ENCODE results near the gene AGAP3.

Gene AGAP3

DNA sequence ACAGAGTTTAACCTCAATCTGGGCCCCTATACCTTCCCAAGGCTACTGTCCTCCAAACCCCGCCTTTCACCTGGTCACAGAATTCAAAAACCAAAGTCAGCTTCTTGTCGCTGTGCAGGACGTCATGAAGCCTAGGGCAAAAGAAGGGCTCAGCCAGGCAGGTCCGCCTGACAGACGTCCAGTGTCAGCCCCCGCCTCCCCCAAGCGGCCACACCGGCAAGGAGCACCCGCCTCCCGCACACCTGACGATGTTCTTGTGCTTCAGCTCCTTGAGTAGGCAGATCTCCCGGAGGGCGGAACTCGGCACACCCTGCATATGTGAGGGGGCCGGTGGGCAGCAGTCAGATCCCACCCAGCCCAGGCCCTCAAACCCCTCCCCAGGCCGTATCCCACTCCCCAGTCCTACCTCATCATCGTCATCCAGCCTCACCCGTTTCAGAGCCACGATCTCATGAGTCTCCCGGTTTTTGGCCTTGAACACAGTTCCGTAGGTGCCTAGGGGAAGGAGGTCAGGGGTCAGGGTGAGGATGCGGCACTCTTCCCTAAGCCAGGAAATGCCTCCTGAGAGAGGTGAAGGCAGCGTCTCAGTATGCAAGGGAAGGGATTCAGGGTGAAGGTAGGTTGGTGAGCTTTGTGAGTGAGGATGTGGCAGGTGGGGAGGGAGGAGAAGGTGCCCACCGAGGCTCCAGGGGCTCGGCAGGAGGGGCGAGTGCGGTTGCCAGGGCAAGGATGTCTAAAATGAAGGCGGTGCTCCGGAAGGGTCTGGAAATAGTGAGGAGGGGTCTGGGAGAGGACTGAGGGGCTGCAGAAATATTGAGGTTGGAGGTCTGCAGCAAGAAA is 29.4 kb upstream of the AGAP3 start:
- peaks cover 3% of the 10 kb centered on the region for H3K36me3 ChIP-seq
- TF ChIP-seq, protein P1, sequence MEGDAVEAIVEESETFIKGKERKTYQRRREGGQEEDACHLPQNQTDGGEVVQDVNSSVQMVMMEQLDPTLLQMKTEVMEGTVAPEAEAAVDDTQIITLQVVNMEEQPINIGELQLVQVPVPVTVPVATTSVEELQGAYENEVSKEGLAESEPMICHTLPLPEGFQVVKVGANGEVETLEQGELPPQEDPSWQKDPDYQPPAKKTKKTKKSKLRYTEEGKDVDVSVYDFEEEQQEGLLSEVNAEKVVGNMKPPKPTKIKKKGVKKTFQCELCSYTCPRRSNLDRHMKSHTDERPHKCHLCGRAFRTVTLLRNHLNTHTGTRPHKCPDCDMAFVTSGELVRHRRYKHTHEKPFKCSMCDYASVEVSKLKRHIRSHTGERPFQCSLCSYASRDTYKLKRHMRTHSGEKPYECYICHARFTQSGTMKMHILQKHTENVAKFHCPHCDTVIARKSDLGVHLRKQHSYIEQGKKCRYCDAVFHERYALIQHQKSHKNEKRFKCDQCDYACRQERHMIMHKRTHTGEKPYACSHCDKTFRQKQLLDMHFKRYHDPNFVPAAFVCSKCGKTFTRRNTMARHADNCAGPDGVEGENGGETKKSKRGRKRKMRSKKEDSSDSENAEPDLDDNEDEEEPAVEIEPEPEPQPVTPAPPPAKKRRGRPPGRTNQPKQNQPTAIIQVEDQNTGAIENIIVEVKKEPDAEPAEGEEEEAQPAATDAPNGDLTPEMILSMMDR (IDR thresholded peaks at IDR 0.05; ENCODE audit: low read depth, low read length): 0 out of 2 replicates have a peak, but pooled peaks have one; percentile 21
- H3K4me3 ChIP-seq (ENCODE audit: low read depth, low read length): peak overlapping the region; percentile 76
- no peak overlapping the region for H3K27ac ChIP-seq
- H3K27me3 ChIP-seq (ENCODE audit: insufficient read depth, low read depth, severe bottlenecking): no peaks in the 10 kb centered on the region
- no peaks in the 10 kb centered on the region for H3K9me3 ChIP-seq (ENCODE audit: severe bottlenecking)
- DNase-seq: peak; percentile 65

DNA sequence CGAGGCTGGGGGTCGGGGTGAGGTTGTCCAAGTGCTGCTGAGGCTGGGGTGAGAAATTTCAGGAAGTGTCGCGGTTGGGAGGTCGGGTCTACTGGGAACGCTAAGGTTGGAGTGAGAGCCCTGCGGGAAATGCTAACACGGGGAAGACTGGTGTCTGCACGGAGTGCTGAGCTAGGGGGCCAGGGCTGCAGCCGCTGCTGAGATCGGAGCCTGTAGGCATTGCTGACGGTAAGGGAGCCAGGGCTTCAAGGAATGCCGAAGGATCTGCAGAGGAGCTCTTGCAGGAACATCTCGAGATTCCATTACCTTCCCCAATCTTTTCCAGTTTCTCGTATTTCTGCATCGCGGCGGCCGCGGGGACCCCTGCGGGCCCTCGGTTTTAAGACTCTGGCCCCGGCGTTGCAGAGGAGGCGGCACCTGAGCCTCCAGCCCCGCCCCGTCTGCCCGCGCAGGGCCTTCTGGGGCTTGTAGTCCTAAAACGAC is 28.7 kb upstream of the AGAP3 start, which contains the start of gene CDK5:
CDK5 (minus strand) TSS at position 392 of the 483 bp plus-strand sequence; CDS start at position 343, 49 bp downstream.
- TF ChIP-seq, protein P1 (IDR thresholded peaks at IDR 0.05; ENCODE audit: low read depth, low read length): no peak
- Histone ChIP-seq H3K36me3 (peaks cover 5% of the 10 kb centered on the region), H3K27ac (peak within 1 kb of the TSS; percentile 75), H3K9me3 (ENCODE audit: severe bottlenecking) (no peaks in the 10 kb centered on the region), H3K4me3 (ENCODE audit: low read depth, low read length) (peak within 1 kb of the TSS; percentile 76), H3K27me3 (ENCODE audit: insufficient read depth, low read depth, severe bottlenecking) (no peaks in the 10 kb centered on the region)
- peak; percentile 35 for DNase-seq

DNA sequence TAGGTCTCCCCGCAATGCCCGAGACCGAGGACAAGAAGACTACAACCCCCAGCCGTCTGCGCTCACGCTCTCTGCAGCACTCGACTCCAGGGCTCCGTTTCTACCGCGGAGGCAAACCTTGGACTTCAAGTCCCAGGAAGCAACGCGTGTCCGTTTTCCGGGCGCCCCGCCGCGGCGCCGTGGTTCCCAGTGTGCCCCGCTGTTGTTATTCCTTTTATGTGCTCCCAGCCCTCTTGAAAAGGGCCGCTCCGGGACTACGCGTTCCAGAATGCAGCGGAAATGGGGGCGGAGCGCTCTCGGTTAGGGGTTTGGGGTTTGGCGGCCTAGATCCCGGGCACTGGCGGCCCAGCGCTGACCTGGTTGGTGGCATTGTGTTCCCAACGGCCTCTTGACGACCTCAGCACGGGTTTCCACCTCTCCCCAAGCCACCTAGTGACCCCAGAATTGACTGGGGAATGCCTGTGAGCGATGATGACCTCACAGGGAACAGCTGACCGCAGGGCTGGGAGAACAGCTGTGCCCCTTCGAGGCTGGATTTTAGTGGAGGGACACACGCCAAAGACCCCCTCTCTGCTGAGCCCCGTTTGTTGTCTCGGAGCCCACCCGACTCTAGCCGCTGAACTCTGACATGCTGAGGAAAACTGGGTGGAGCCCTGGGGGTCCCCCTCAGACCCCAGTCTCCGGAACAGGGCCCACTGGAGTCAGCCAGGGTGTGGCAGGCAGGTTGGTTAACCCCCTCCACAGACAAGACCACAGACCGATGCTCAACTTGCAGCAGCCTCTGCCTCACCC is 28.1 kb upstream of the AGAP3 start:
- peak; percentile 99 for DNase-seq
- H3K27me3 ChIP-seq (ENCODE audit: insufficient read depth, low read depth, severe bottlenecking): no peaks in the 10 kb centered on the region
- peaks cover 8% of the 10 kb centered on the region for H3K36me3 ChIP-seq
- no peaks in the 10 kb centered on the region for H3K9me3 ChIP-seq (ENCODE audit: severe bottlenecking)
- peak overlapping the region; percentile 76 for H3K4me3 ChIP-seq (ENCODE audit: low read depth, low read length)
- peak overlapping the region; percentile 75 for H3K27ac ChIP-seq
- TF ChIP-seq, protein P1 (IDR thresholded peaks at IDR 0.05; ENCODE audit: low read depth, low read length): no peak

DNA sequence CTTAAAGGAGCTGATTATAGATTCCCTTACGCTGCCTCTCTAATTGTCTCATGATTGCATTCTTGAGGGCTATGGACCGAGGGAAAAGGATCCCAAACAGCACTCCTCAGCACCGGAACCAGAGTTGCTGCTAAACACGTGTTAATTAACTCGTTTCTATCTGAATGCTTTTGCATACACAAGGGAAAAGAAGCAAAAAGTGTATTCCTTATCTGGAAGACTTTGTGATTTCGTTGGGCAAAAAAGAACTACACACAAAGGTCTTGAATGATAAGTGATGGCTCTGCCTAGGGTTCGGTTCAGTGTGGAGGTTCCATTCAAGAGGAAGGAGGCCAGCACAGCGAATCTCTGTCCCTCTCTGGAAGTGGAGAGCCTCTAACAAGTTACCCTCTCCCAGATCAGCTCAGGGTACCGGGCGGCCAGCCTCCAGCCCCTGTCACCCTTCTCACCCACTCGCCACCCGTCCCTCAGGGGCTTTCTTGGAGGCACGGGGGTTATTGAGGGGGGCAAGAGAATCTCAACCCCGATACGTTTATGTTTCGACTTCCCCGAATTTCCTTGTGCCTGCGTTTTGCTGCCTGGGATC is 27.4 kb upstream of the AGAP3 start:
- H3K4me3 ChIP-seq (ENCODE audit: low read depth, low read length): peak overlapping the region; percentile 76
- no peak for DNase-seq
- peaks cover 15% of the 10 kb centered on the region for H3K36me3 ChIP-seq
- H3K27ac ChIP-seq: peak overlapping the region; percentile 75
- H3K9me3 ChIP-seq (ENCODE audit: severe bottlenecking): no peaks in the 10 kb centered on the region
- TF ChIP-seq, protein P1 (IDR thresholded peaks at IDR 0.05; ENCODE audit: low read depth, low read length): no peak
- H3K27me3 ChIP-seq (ENCODE audit: insufficient read depth, low read depth, severe bottlenecking): no peaks in the 10 kb centered on the region

DNA sequence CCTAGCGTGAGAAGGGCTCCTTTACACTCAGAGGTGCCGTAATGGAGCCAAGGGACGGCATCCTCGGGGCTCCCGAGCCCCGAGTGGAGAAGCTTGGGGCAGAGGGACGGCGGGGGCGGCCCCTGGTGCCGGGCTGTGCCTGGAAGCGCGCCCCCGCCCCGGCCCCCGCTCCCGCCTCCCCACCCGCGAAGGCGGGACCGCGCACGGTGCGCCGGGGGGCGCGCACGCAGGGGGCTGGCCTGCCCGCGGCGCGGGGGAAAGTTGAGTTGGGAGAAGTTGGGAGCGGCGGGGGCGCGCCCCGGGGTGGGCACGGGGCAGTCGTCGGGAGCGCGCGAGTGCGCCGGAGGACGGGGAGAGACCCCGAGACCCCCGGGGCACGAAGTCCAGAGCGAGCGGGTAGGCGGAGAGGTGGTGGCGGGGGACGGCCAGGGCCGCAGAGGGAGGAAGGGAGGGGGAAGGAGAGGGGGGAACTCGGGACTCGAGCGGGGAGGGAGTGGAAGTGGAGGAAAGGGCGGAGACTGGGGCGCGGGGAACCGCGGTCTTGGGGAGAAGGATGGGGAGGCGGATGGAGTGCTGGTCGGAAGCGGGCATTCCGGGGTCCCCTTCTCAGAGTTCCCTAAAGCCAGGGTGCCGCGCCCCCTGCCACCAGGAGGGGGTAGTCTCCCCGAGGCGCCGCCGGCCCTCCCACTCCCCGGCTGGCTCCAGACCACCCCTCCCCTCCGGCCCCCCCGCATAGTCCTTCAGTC is 26.7 kb upstream of the AGAP3 start, which contains the start of gene SLC4A2:
SLC4A2 (plus strand) TSS at position 223 of the 746 bp plus-strand sequence. CDS start 2,399 bp downstream, outside the sequence.
- no peaks in the 10 kb centered on the region for H3K27me3 ChIP-seq (ENCODE audit: insufficient read depth, low read depth, severe bottlenecking)
- peak within 1 kb of the TSS; percentile 75 for H3K27ac ChIP-seq
- peaks cover 18% of the 10 kb centered on the region for H3K36me3 ChIP-seq
- peak; percentile 79 for DNase-seq
- H3K4me3 ChIP-seq (ENCODE audit: low read depth, low read length): peak within 1 kb of the TSS; percentile 76
- H3K9me3 ChIP-seq (ENCODE audit: severe bottlenecking): no peaks in the 10 kb centered on the region
- TF ChIP-seq, protein P1 (IDR thresholded peaks at IDR 0.05; ENCODE audit: low read depth, low read length): peak; percentile 54
